Common myeloid progenitor, CD34-positive (primary cell): ENCODE measurements around the gene CUTA.
"Not testable (repeated sequence)": the region's sequence is repeated elsewhere in the genome, so short reads cannot be mapped to it uniquely, and the experiment has no call there.

Experiments used
- CTCF ChIA-PET: fragments of 350-600 bp; sonication (Branson Sonifier 250); formaldehyde crosslinking; loops from one replicate; lab custom pipeline; 2021; ENCODE audit warnings: antibody characterized with exemption; lab: Charles Lee
- POLR2A ChIA-PET: fragments of 350-600 bp; sonication (Branson Sonifier 250); formaldehyde crosslinking; loops from one replicate; lab custom pipeline; 2021; ENCODE audit warnings: antibody characterized with exemption; lab: Charles Lee
- DNase-seq, 3 donors: peaks; one replicate each; pipeline versions ENCODE4 v3.0.0 to v3.0.0-alpha.2; 2013
- H3K27ac ChIP-seq, 2 experiments: 1 replicate in 1 of 2; 2 replicates in 1 of 2; pipeline ENCODE4 v1.7.0; 2013; ENCODE audit warnings: inconsistent platforms in 2 of 2, low read length in 2 of 2, mild to moderate bottlenecking in 2 of 2, low read depth in 1 of 2, moderate library complexity in 1 of 2; ENCODE audit not compliant: severe bottlenecking in 2 of 2, insufficient read depth in 1 of 2, poor library complexity in 1 of 2
- H3K27me3 ChIP-seq, 5 experiments: replicated peaks in 2 of 5; 1 replicate in 3 of 5; 2 replicates in 2 of 5; pipeline versions ENCODE4 v1.6.1 to v1.7.0; 2013; ENCODE audit warnings: low read length in 4 of 5, mild to moderate bottlenecking in 2 of 5, moderate library complexity in 2 of 5, inconsistent platforms in 1 of 5; ENCODE audit not compliant: insufficient read depth in 5 of 5, control insufficient read depth in 4 of 5
- H3K36me3 ChIP-seq, 4 experiments: 1 replicate in 2 of 4; 2 replicates in 2 of 4; pipeline versions ENCODE4 v1.6.1 to v1.7.0; 2013; ENCODE audit warnings: low read length in 3 of 4, control low read depth in 1 of 4, mild to moderate bottlenecking in 1 of 4; ENCODE audit not compliant: control insufficient read depth in 4 of 4, insufficient read depth in 4 of 4
- H3K4me1 ChIP-seq, 4 experiments: 1 replicate in 3 of 4; 2 replicates in 1 of 4; pipeline versions ENCODE4 v1.6.1 to v1.7.1; 2013; ENCODE audit warnings: low read length in 3 of 4, mild to moderate bottlenecking in 3 of 4, control low read depth in 1 of 4, inconsistent platforms in 1 of 4, moderate library complexity in 1 of 4; ENCODE audit not compliant: control insufficient read depth in 4 of 4, insufficient read depth in 4 of 4; ENCODE audit errors: control extremely low read depth in 1 of 4
- H3K4me3 ChIP-seq, 7 experiments: 1 replicate in 4 of 7; 2 replicates in 3 of 7; pipeline versions ENCODE4 v1.5.1 to v1.7.0; 2013; ENCODE audit warnings: mild to moderate bottlenecking in 7 of 7, low read length in 6 of 7, moderate library complexity in 6 of 7, inconsistent platforms in 2 of 7, low read depth in 2 of 7, control low read depth in 1 of 7; ENCODE audit not compliant: insufficient read depth in 4 of 7, control insufficient read depth in 1 of 7; ENCODE audit errors: extremely low read depth in 1 of 7
- H3K9me3 ChIP-seq, 5 experiments: 1 replicate in 4 of 5; 2 replicates in 1 of 5; pipeline versions ENCODE4 v1.6.1 to v1.7.1; 2013; ENCODE audit warnings: low read length in 4 of 5, mild to moderate bottlenecking in 2 of 5, inconsistent platforms in 1 of 5, low read depth in 1 of 5, moderate library complexity in 1 of 5; ENCODE audit not compliant: control insufficient read depth in 4 of 5, insufficient read depth in 2 of 5; ENCODE audit errors: control extremely low read depth in 1 of 5
- WGBS: methylation state at CpG from one replicate; pipeline ENCODE4 v1.1.5; 2013; ENCODE audit not compliant: insufficient coverage; 5-methylcytosine and 5-hydroxymethylcytosine counted together

CUTA gene

DNA sequence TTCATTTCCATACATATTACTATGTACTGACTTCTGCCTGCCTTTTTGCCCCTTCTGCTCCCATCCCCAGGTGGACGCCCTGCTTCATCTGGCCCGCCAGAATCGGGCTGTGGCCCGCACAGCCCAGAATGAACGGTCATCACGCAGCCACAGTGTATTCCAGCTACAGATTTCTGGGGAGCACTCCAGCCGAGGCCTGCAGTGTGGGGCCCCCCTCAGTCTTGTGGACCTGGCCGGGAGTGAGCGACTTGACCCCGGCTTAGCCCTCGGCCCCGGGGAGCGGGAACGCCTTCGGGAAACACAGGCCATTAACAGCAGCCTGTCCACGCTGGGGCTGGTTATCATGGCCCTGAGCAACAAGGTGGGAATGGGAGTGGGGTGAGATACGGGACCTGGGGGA, 11.8 kb downstream of the CUTA start:
- no peak for DNase-seq
- ChIA-PET CTCF (interaction anchor here (1.0 to 1.7 kb wide), 5 partner anchors 15 to 126 kb away, joined by 3 to 4 read pairs (median 4); no protein-coding TSS in a partner anchor), POLR2A (no interaction called here)
- peaks cover 0 to 11% (median 7%) of the 10 kb centered on the region in 4 experiments for H3K4me1 ChIP-seq
- 99% methylated on average over 13 of the region's 17 CpGs for WGBS
- no peaks in the 10 kb centered on the region for H3K9me3 ChIP-seq
- H3K27ac ChIP-seq: no peak overlapping the region
- H3K36me3 ChIP-seq: peaks cover 6 to 56% (median 31%) of the 10 kb centered on the region in 4 experiments
- no peak overlapping the region for H3K4me3 ChIP-seq
- no peaks in the 10 kb centered on the region for H3K27me3 ChIP-seq

DNA sequence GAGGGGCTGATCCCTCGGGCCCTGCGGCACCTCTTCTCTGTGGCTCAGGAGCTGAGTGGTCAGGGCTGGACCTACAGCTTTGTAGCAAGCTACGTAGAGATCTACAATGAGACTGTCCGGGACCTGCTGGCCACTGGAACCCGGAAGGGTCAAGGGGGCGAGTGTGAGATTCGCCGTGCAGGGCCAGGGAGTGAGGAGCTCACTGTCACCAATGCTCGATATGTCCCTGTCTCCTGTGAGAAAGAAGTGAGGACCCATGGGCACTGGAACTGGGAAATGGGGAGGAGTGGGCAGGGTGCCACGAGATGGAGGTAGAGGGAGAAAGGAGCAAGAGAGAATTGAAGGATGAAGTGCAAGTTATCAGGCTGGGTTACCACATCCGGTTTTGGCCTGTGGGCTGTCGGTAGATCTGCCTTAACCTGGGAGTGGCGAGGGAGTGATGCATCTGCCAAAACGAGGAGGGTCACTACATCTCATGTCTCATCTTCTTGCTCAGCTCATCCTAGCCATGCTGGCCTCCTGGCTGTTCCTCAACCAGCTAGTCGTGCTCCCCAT, 12.4 kb downstream of the CUTA start:
- Histone ChIP-seq H3K36me3 (peaks cover 6 to 56% (median 31%) of the 10 kb centered on the region in 4 experiments), H3K27ac (no peak overlapping the region), H3K4me3 (no peak overlapping the region), H3K27me3 (no peaks in the 10 kb centered on the region), H3K9me3 (no peaks in the 10 kb centered on the region), H3K4me1 (peaks cover 0 to 11% (median 7%) of the 10 kb centered on the region in 4 experiments)
- no peak for DNase-seq
- ChIA-PET POLR2A (no interaction called here), CTCF (interaction anchor here (1.0 to 2.1 kb wide), 7 partner anchors 10 to 126 kb away, joined by 3 to 10 read pairs (median 4); no protein-coding TSS in a partner anchor)
- WGBS: 90% methylated on average over 15 of the region's 15 CpGs

DNA sequence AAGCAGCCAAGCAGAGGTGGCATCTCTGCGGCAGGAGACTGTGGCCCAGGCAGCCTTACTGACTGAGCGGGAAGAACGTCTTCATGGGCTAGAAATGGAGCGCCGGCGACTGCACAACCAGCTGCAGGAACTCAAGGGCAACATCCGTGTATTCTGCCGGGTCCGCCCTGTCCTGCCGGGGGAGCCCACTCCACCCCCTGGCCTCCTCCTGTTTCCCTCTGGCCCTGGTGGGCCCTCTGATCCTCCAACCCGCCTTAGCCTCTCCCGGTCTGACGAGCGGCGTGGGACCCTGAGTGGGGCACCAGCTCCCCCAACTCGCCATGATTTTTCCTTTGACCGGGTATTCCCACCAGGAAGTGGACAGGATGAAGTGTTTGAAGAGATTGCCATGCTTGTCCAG, 13.0 kb downstream of the CUTA start:
- Histone ChIP-seq H3K9me3 (no peaks in the 10 kb centered on the region), H3K36me3 (peaks cover 6 to 56% (median 31%) of the 10 kb centered on the region in 4 experiments), H3K4me1 (peaks cover 0 to 10% (median 6%) of the 10 kb centered on the region in 4 experiments), H3K27ac (no peak overlapping the region), H3K4me3 (no peak overlapping the region), H3K27me3 (no peaks in the 10 kb centered on the region)
- CTCF ChIA-PET: interaction anchor here (1.0 to 2.1 kb wide), 4 partner anchors 10 to 125 kb away, joined by 3 to 10 read pairs (median 4); no protein-coding TSS in a partner anchor
- POLR2A ChIA-PET: no interaction called here
- 98% methylated on average over 17 of the region's 17 CpGs for WGBS
- no peak for DNase-seq

DNA sequence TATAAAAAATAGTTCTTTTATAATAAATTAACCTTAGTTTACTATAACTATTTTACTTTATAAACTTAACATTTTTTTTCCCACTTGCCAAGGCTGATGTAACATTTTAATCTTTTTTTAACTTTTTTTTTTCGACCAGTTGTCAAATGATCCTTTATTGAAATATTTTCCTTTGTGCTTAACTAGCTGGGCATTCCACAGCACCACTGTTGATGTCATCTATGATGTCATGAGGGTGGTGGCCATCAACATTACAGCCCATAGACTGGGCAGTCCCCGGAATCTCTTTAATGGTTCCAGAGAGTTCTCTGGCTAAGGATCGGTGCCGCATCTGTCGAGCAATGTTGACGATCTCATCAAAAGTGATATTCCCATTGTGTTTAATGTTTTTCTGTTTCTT, 18.0 kb downstream of the CUTA start:
- H3K27ac ChIP-seq, H3K9me3 ChIP-seq, H3K4me1 ChIP-seq, DNase-seq, H3K4me3 ChIP-seq, CTCF ChIA-PET, H3K27me3 ChIP-seq, POLR2A ChIA-PET: not testable (repeated sequence)
- H3K36me3 ChIP-seq: peaks cover 3 to 51% (median 20%) of the 10 kb centered on the region in 4 experiments
- no CpG with 5 or more reads among the region's 6 CpGs for WGBS

DNA sequence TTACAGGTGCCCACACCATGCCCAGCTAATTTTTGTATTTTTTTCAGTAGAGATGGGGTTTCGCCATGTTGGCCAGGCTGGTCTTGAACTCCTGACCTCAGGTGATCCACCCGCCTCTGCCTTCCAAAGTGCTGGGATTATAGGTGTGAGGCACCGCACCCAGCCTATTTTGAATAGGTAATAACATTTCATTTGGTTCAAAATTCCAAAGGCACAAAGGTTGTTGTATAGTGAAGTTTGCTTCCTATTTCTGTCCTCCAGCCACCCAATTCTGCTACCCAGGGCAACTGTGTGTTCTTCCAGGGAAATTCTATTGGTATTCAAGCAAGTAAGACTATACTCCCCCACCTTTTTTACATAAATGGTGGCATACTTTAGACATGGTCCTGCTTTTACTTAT, 19.3 kb downstream of the CUTA start:
- Histone ChIP-seq H3K4me1 (peaks cover 0 to 13% (median 4%) of the 10 kb centered on the region in 4 experiments), H3K36me3 (peaks cover 0 to 44% (median 10%) of the 10 kb centered on the region in 4 experiments)
- 100% methylated on average over 1 of the region's 3 CpGs for WGBS
- DNase-seq, H3K27ac ChIP-seq, H3K4me3 ChIP-seq, CTCF ChIA-PET, H3K27me3 ChIP-seq, H3K9me3 ChIP-seq, POLR2A ChIA-PET: not testable (repeated sequence)

DNA sequence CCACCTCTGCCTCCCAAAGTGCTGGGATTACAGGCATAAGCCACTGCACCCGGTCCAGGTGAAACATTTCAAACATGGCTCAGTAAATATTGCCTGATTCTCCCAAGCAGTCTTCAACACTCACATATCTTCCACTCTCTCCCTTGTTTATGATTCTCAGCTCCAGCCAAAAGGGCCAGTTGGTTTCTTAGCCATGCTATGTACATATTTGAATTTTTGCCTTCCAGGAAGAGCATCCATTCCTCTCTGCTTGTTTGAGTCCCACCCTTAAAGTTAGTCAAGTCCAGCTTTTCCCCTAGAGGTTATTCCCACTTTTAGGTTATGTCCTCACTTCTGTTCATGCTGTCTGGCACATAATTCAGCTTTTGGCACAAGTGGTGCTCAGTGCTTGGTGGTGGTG, 20.4 kb downstream of the CUTA start:
- CTCF ChIA-PET: interaction anchor here (0.9 to 3.5 kb wide), 2 partner anchors 10 to 84 kb away, joined by 3 to 18 read pairs; no protein-coding TSS in a partner anchor
- POLR2A ChIA-PET: no interaction called here
- Histone ChIP-seq H3K4me1 (peaks cover 2 to 24% (median 14%) of the 10 kb centered on the region in 4 experiments), H3K27ac (no peak overlapping the region), H3K9me3 (no peaks in the 10 kb centered on the region), H3K36me3 (peaks cover 0 to 35% (median 4%) of the 10 kb centered on the region in 4 experiments), H3K27me3 (no peaks in the 10 kb centered on the region), H3K4me3 (no peak overlapping the region)
- DNase-seq: no peak
- 100% methylated on average over 1 of the region's 1 CpG for WGBS

DNA sequence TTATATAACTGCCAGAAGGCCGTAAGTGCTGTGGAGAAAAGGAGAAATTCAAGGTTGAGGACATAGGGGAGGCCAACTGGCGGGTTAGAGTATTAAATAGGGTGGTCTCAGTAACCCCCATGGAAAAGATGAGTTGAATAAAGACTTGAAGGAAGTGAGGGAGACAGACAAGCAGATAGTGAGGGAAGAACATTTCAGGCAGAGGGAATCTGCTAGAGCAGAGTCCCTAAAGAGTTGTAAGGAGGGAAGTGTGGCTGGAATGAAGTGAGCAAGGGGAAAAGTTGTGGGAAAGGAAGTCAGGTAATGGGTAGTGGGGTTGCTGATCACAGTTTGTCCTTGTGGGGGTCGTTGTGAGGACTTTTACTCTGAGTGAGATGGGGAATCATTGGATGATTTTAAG, 24.9 kb downstream of the CUTA start:
- DNase-seq: no peak
- Histone ChIP-seq H3K27ac (peak overlapping the region in 1 of 2 experiments; percentile 84), H3K36me3 (peaks cover 0 to 18% (median under 1%) of the 10 kb centered on the region in 4 experiments), H3K27me3 (no peaks in the 10 kb centered on the region), H3K4me1 (peaks cover 10 to 34% (median 24%) of the 10 kb centered on the region in 4 experiments), H3K4me3 (peak overlapping the region in 4 of 7 experiments; percentile 84 to 98 (median 94)), H3K9me3 (no peaks in the 10 kb centered on the region)
- 79% methylated on average over 3 of the region's 3 CpGs for WGBS
- ChIA-PET POLR2A (no interaction called here), CTCF (interaction anchor here (1.3 kb wide), 1 partner anchor 9 kb away, joined by 3 read pairs; no protein-coding TSS in a partner anchor)
